Measurements from ENCODE around the gene TRPC4. TPM values are rescaled to one million over a fixed set of nuclear protein-coding genes. Genes with fewer than 3 reads are reported as not detected.

TRPC4 gene
- polyA plus RNA-seq, 2 of the 4 experiments (the other 2 are of a cell fraction): 0.04 to 0.05 TPM

- Histone ChIP-seq H3K4me3 (no peak overlapping the region), H3K4me2 (no peak overlapping the region), H3K9me3 (no peaks in the 10 kb centered on the region), H3K4me1 (no peaks in the 10 kb centered on the region), H3K27ac (no peak overlapping the region)
- CTCF ChIA-PET: no interaction called here
- no peak for TF ChIP-seq NFE2L2 (conservative IDR thresholded peaks at IDR 0.05; ENCODE audit: low read length)
- no peak for TF ChIP-seq PHF8 (IDR thresholded peaks at IDR 0.05; ENCODE audit: borderline replicate concordance, low read depth)
- no peak for TF ChIP-seq HES2 (IDR thresholded peaks at IDR 0.05)
- TF ChIP-seq, protein P1, sequence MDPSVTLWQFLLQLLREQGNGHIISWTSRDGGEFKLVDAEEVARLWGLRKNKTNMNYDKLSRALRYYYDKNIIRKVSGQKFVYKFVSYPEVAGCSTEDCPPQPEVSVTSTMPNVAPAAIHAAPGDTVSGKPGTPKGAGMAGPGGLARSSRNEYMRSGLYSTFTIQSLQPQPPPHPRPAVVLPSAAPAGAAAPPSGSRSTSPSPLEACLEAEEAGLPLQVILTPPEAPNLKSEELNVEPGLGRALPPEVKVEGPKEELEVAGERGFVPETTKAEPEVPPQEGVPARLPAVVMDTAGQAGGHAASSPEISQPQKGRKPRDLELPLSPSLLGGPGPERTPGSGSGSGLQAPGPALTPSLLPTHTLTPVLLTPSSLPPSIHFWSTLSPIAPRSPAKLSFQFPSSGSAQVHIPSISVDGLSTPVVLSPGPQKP (IDR thresholded peaks at IDR 0.05; ENCODE audit: low read depth, low read length): no peak
- no peak for TF ChIP-seq TFCP2L1 (CRISPR knock-in tag; IDR thresholded peaks at IDR 0.05)
- no peak for TF ChIP-seq ZFP36 (IDR thresholded peaks at IDR 0.05; ENCODE audit: borderline replicate concordance, partially characterized antibody)
- TF ChIP-seq HMGXB4 (CRISPR knock-in tag; IDR thresholded peaks at IDR 0.05; ENCODE audit: borderline replicate concordance): no peak
- no peak for TF ChIP-seq CHD2 (IDR thresholded peaks at IDR 0.05; ENCODE audit: low read length, partially characterized antibody)
- no peak for TF ChIP-seq PBX3 (IDR thresholded peaks at IDR 0.05)
- TF ChIP-seq SREBF2 (IDR thresholded peaks at IDR 0.05): no peak
- no peak for TF ChIP-seq ZNF302 (CRISPR knock-in tag; IDR thresholded peaks at IDR 0.05)
- TF ChIP-seq SMC3 (IDR thresholded peaks at IDR 0.05): no peak
- no peak for TF ChIP-seq NR3C1 (IDR thresholded peaks at IDR 0.05)
- TF ChIP-seq CTCF (IDR thresholded peaks at IDR 0.05): no peak
- DNase-seq (ENCODE audit: low read depth in 1 of 2, low spot score in 1 of 2) (no peak), FAIRE-seq (no peak), ATAC-seq (no peak)
- POLR2A ChIA-PET: no interaction called here
- WGBS (ENCODE audit: missing lambda C conversion rate): 8% methylated on average over 1 of the region's 1 CpG
Measured at GRCh38 chr13:37775871-37776270, 93.7 kb downstream of the TRPC4 start.

- no peak overlapping the region for H3K27ac ChIP-seq
- no peak overlapping the region for H3K4me3 ChIP-seq
- no peaks in the 10 kb centered on the region for H3K4me1 ChIP-seq
- 35% methylated on average over 7 of the region's 7 CpGs for WGBS (ENCODE audit: missing lambda C conversion rate)
- ATAC-seq (no peak), DNase-seq (ENCODE audit: low read depth in 1 of 2, low spot score in 1 of 2) (no peak), FAIRE-seq (no peak)
- ChIA-PET CTCF (no interaction called here), POLR2A (no interaction called here)
- H3K9me3 ChIP-seq: no peaks in the 10 kb centered on the region
- no peak overlapping the region for H3K4me2 ChIP-seq
- TF ChIP-seq, protein P2, sequence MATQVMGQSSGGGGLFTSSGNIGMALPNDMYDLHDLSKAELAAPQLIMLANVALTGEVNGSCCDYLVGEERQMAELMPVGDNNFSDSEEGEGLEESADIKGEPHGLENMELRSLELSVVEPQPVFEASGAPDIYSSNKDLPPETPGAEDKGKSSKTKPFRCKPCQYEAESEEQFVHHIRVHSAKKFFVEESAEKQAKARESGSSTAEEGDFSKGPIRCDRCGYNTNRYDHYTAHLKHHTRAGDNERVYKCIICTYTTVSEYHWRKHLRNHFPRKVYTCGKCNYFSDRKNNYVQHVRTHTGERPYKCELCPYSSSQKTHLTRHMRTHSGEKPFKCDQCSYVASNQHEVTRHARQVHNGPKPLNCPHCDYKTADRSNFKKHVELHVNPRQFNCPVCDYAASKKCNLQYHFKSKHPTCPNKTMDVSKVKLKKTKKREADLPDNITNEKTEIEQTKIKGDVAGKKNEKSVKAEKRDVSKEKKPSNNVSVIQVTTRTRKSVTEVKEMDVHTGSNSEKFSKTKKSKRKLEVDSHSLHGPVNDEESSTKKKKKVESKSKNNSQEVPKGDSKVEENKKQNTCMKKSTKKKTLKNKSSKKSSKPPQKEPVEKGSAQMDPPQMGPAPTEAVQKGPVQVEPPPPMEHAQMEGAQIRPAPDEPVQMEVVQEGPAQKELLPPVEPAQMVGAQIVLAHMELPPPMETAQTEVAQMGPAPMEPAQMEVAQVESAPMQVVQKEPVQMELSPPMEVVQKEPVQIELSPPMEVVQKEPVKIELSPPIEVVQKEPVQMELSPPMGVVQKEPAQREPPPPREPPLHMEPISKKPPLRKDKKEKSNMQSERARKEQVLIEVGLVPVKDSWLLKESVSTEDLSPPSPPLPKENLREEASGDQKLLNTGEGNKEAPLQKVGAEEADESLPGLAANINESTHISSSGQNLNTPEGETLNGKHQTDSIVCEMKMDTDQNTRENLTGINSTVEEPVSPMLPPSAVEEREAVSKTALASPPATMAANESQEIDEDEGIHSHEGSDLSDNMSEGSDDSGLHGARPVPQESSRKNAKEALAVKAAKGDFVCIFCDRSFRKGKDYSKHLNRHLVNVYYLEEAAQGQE (IDR thresholded peaks at IDR 0.05): no peak
- no peak for TF ChIP-seq HEYL (CRISPR knock-in tag; IDR thresholded peaks at IDR 0.05)
- no peak for TF ChIP-seq NPAS2 (CRISPR knock-in tag; IDR thresholded peaks at IDR 0.05; ENCODE audit: borderline replicate concordance)
- TF ChIP-seq HOXA7 (CRISPR knock-in tag; IDR thresholded peaks at IDR 0.05): no peak
- no peak for TF ChIP-seq TP53 (CRISPR knock-in tag; IDR thresholded peaks at IDR 0.05)
- TF ChIP-seq CEBPB (IDR thresholded peaks at IDR 0.05): no peak
- TF ChIP-seq HOXB5 (CRISPR knock-in tag; IDR thresholded peaks at IDR 0.05): no peak
- no peak for TF ChIP-seq BHLHE40 (IDR thresholded peaks at IDR 0.05; ENCODE audit: low read depth, low read length)
- no peak for TF ChIP-seq USF2 (IDR thresholded peaks at IDR 0.05)
- TF ChIP-seq JUN (IDR thresholded peaks at IDR 0.05): no peak
- TF ChIP-seq SMC3 (IDR thresholded peaks at IDR 0.05): no peak
- TF ChIP-seq POLR2A (IDR thresholded peaks at IDR 0.05; ENCODE audit: low read length): no peak
- no peak for TF ChIP-seq RARB (CRISPR knock-in tag; IDR thresholded peaks at IDR 0.05)
- TF ChIP-seq FOSB (CRISPR knock-in tag; IDR thresholded peaks at IDR 0.05): no peak
- TF ChIP-seq, protein P3, sequence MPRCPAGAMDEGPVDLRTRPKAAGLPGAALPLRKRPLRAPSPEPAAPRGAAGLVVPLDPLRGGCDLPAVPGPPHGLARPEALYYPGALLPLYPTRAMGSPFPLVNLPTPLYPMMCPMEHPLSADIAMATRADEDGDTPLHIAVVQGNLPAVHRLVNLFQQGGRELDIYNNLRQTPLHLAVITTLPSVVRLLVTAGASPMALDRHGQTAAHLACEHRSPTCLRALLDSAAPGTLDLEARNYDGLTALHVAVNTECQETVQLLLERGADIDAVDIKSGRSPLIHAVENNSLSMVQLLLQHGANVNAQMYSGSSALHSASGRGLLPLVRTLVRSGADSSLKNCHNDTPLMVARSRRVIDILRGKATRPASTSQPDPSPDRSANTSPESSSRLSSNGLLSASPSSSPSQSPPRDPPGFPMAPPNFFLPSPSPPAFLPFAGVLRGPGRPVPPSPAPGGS (IDR thresholded peaks at IDR 0.05): no peak
Measured at GRCh38 chr13:37772644-37773043, 96.9 kb downstream of the TRPC4 start.

All from A549 (cell line).